Peyer's patch (tissue), 4 donors: ENCODE data around the gene C16orf95.

Experiments
- CTCF ChIP-seq, 6 experiments: fragments of 450-650 bp in 4 of 6; fragments of 200-600 bp in 2 of 6; sonication (generic) in 1 of 6; IDR thresholded peaks; one replicate each; pipeline ENCODE4 v1.5.1; 2017 to 2019; ENCODE audit warnings: antibody characterized with exemption in 6 of 6, mild to moderate bottlenecking in 3 of 6, moderate library complexity in 1 of 6
- POLR2A ChIP-seq, 2 donors: fragments of 450-650 bp; IDR thresholded peaks; one replicate each; pipeline ENCODE4 v1.5.1; 2017; ENCODE audit warnings: antibody characterized with exemption in 2 of 2, mild to moderate bottlenecking in 2 of 2, moderate library complexity in 2 of 2

GRCh38 chr16:87345726-87346424, 28.7 kb upstream of the C16orf95 start:
- no peak for TF ChIP-seq CTCF (IDR thresholded peaks at IDR 0.05)
- no peak for TF ChIP-seq POLR2A (IDR thresholded peaks at IDR 0.05)
